GM18951 (cell line): Measurements from ENCODE around the gene PTGER2.

Experiments
- POLR2A ChIP-seq: IDR thresholded peaks from 4 replicates; pipeline ENCODE4 v1.6.1; 2011; ENCODE audit warnings: mild to moderate bottlenecking; ENCODE audit not compliant: insufficient read length, insufficient read depth; ENCODE audit errors: extremely low read depth
- in situ Hi-C: fragments of 300-500 bp; cut with MboI; formaldehyde crosslinking; loops from one replicate; pipeline ENCODE4 v1.12.0; 2022; ENCODE audit warnings: low sequenced_read_pairs, mixed read lengths, inconsistent platforms; ENCODE audit not compliant: unreplicated experiment

Gene PTGER2, protein sequence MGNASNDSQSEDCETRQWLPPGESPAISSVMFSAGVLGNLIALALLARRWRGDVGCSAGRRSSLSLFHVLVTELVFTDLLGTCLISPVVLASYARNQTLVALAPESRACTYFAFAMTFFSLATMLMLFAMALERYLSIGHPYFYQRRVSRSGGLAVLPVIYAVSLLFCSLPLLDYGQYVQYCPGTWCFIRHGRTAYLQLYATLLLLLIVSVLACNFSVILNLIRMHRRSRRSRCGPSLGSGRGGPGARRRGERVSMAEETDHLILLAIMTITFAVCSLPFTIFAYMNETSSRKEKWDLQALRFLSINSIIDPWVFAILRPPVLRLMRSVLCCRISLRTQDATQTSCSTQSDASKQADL

DNA sequence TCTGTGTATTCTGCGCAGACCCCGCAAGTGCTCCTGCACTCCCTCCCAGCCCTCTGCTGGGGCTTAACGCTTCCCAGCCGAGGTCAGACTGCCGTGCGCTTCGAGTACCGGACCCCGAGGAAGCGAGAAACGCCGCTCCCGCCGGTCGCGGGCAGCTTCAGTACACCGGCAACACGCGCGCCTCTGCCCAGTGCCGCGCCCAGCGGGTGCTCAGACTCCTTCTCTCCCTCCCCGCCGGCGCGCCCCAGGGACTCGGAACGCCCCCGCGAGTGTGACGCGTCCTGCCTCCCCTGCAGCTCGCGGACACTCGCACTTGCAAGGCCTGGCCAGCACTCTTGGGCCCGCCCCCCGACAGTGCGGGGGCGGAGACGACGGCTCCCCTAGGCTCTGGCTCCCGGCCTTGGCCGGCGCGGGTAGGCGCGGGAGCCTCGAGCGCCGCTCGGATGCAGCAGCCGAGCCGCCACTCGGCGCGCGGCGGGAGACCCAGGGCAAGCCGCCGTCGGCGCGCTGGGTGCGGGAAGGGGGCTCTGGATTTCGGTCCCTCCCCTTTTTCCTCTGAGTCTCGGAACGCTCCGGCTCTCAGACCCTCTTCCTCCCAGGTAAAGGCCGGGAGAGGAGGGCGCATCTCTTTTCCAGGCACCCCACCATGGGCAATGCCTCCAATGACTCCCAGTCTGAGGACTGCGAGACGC is at the start of gene PTGER2:
Gene PTGER2 (plus strand): TSS at position 410 of the 692 bp plus-strand sequence. CDS start 237 bp downstream, at position 647.
- TF ChIP-seq POLR2A, result peak; percentile 16
- in situ Hi-C loops, result no loop called here

DNA sequence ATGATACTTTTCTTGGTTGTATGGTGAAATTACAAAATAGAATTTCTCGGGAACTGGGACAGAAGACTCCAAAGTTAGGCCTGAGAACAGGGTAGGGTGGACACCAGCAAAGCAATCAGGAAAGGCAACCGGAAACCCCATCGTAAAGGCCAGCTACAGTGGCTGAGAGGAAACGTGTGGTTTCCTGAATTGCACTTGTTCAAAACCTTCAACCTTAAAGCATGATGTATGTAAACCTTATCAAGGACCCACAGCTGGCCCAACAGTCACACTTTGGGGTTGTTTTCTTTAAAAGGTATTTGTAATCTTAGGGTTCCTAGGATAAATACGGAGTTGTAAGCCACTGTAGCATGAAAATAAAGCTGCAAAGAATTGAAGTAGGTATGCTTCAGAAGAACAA is 48.9 kb upstream of the PTGER2 start:
- TF ChIP-seq POLR2A, result no peak
- in situ Hi-C loops, result no loop called here

DNA sequence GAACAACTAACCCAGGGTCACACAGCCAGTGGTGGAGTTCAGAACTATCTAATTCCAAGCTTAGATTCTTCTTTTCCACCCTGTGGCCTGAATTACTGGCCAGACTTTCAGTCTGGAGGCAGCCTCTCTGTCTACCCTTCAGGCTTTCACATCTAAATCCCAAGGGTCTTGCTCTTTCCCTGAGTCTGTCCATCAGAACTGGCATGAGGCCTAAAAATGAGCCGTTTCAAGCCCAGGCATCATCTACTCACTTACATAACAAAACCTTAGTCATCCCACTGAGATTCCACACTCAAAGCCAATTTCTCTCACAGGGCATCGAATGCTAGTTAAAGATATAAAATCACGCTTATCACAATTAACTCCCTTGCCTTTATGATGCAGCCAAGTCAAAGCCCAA is 47.9 kb upstream of the PTGER2 start:
- no peak for TF ChIP-seq POLR2A
- in situ Hi-C loops, result no loop called here

DNA sequence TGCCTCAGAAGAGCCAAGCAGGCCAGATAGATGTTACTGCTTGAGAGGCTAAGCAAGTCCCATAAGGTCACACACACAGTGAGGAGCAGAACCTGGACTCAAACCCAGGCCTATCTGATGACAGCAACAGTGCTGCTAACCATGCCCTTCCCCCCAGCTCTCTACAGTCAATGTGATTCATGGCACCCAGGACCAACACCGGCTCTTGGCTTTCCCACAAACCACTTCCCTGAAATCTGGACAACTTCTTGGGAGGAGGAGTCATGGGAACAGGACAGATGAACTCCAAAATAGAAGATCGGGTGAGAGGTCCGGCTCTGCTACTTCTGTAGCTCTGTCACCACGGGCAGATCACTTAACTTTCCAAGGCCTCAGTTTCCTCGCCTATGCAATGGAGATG is 47.3 kb upstream of the PTGER2 start:
- in situ Hi-C loops, result no loop called here
- no peak for TF ChIP-seq POLR2A

DNA sequence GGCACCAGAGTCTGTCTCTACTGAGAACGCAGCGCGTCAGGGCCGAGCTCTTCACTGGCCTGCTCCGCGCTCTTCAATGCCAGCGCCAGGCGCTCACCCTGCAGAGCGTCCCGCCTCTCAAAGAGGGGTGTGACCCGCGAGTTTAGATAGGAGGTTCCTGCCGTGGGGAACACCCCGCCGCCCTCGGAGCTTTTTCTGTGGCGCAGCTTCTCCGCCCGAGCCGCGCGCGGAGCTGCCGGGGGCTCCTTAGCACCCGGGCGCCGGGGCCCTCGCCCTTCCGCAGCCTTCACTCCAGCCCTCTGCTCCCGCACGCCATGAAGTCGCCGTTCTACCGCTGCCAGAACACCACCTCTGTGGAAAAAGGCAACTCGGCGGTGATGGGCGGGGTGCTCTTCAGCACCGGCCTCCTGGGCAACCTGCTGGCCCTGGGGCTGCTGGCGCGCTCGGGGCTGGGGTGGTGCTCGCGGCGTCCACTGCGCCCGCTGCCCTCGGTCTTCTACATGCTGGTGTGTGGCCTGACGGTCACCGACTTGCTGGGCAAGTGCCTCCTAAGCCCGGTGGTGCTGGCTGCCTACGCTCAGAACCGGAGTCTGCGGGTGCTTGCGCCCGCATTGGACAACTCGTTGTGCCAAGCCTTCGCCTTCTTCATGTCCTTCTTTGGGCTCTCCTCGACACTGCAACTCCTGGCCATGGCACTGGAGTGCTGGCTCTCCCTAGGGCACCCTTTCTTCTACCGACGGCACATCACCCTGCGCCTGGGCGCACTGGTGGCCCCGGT is 46.4 kb upstream of the PTGER2 start, which contains the start of gene PTGDR:
Gene PTGDR (plus strand): TSS at position 198 of the 778 bp plus-strand sequence. CDS start 117 bp downstream, at position 315.
- in situ Hi-C loops, result no loop called here
- TF ChIP-seq POLR2A, result no peak

DNA sequence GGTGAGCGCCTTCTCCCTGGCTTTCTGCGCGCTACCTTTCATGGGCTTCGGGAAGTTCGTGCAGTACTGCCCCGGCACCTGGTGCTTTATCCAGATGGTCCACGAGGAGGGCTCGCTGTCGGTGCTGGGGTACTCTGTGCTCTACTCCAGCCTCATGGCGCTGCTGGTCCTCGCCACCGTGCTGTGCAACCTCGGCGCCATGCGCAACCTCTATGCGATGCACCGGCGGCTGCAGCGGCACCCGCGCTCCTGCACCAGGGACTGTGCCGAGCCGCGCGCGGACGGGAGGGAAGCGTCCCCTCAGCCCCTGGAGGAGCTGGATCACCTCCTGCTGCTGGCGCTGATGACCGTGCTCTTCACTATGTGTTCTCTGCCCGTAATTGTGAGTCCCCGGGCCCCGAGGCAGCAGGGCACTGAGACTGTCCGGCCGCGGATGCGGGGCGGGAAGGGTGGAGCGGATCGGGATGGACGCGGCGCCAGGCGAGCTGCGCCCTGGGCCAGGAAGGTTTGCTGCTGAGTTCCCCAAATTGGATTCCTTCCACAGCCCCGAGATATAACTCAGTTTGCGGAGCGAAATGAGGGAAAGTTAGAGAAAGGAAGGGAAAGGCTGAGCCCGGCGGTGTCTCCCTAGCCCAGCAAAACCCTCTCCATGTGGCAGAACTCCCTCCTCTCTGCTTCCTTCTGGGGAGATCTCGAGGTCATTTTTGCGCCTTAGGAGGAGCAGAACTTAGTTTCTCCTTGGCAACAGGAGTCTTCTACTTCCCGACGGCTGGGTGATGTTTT is 45.6 kb upstream of the PTGER2 start:
- TF ChIP-seq POLR2A, result no peak
- in situ Hi-C loops, result no loop called here

DNA sequence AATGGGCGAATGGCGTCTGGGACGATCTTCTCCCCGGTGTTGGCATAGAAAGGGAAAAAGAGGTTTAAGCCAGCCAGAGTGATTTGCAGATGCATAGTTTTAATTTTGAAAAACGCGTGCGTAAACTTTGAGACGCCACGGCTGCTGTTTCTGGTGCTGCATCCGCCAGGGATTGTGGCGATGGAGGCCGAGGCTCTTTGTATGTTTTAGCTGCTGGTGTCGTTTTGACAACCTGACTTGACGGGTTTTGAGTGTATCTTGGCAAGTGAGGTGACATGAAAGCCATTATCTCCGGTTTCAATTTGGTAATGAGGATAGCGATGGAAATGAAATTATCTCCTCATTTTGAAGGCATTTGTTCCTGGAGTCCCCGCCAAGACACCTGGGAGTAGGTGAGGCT is 45.0 kb upstream of the PTGER2 start:
- in situ Hi-C loops, result no loop called here
- TF ChIP-seq POLR2A, result no peak

DNA sequence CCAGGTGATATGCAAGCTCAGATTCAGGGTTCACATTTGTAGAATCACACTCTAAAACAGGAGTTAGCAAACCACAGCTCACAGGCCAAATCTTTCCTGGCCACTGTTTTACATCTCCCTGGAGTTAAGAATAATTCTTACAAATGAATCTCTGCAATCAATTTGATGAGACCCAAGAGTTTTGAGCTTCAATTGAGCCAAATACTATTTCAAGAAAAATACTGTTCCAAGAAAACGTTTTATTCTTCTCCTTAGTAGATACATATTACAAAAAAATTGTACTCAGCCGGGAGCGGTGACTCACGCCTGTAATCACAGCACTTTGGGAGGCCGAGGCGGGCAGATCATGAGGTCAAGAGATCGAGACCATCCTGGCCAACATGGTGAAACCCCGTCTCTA is 44.1 kb upstream of the PTGER2 start:
- in situ Hi-C loops, result no loop called here
- TF ChIP-seq POLR2A, result no peak

DNA sequence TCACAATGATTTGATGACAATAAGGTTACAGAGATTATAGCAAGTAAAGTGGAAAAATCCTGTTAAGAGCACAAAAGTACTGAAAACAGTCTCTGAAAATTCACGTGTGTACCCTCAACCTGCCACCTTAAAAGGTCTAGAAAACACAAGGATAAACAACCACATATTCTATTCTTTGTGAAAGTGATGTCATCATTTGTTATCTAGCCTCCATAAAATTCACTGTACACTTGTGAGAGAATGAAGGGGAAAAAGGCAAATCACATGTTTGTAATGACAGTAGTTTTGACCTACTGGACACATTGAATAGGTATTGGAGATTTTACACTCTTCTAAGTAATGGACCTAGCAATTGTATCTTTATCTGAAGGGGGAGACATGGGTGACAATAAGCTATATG is 42.6 kb upstream of the PTGER2 start:
- no peak for TF ChIP-seq POLR2A
- in situ Hi-C loops, result no loop called here

DNA sequence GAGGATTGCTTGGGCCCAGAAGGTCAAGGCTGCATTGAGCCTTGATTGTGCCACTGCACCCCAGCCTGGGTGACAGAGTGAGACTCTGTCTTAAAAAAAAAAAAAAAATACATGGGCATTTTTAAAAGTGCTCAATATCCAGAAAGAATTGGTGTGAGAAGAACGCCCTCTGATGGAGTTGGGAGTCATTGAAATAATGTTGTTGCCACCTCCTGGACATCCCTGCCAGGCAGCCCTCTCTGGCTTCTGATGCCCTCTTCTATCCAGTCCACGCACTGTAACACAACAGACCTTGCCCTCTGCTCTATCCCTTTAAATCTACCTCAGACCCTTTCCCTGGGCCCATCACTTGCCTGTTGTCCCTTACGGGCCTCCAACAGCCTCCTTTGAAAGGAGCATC is 41.7 kb upstream of the PTGER2 start:
- no peak for TF ChIP-seq POLR2A
- in situ Hi-C loops, result no loop called here

DNA sequence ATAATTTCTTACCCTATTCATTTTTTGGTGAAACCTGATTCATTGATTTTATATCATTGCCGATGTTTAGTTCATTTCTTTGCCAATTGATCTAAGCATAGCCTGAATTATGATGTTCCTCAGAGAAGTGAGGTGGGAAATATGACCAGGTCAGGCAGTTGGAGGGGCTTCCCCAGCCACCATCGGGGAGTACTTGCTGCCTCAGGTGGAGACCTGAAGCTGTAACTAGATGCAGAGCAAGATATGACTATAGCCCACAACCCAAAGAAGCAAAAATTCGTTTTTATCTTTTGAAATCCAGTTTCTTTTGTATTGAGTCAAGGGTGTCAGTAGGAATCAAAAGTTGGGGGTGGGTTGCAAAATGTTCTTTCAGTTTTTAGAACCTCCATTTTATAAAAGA is 38.7 kb upstream of the PTGER2 start:
- TF ChIP-seq POLR2A, result no peak
- in situ Hi-C loops, result loop anchor here (25.0 kb wide), 1 partner anchor 687 kb away; the partner anchor contains the start of gene FERMT2

DNA sequence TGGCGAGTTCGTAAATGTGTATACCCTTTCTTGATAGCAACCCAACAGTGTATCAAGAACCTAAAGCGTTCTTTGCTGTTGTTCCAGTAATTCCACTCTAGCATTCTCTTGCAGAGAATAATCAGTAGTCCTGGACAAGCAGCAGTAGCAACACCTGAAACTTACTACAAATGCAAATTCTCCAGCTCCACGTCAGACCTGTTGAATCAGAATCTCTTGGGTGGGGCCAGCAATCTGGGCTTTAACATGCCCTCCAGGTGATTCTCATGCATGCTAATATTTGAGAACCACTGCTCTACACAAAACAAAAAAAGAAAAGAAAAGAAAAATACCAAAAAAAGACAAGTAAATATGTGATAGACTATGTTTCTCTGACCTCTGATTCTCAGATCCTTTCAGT is 36.6 kb upstream of the PTGER2 start:
- no peak for TF ChIP-seq POLR2A

More for the DNA sequence above, 36.6 kb upstream of the PTGER2 start:
- in situ Hi-C loops, result loop anchor here (25.0 kb wide), 1 partner anchor 685 kb away; the partner anchor contains the start of gene FERMT2
